IMR-90 (cell line): Measurements from ENCODE around the gene ABHD17B. TPM values are rescaled to one million over a fixed set of nuclear protein-coding genes. Genes with fewer than 3 reads are reported as not detected.

Source experiments
- ATAC-seq: fragments of 200-7000 bp; cut with Tn5 transposase; 2 replicates; pipeline ENCODE4 v1.9.1; 2020; ENCODE audit warnings: low read depth, mild to moderate bottlenecking, moderate library complexity
- Bru-seq: library from RNA; stranded (reverse); fragments of 400-500 nt; gene quantifications from one replicate; lab custom pipeline; 2021; lab: Mats Ljungman, UMichigan
- BruChase-seq, 2 experiments: library from RNA; stranded (reverse); fragments of 400-500 nt; gene quantifications; one replicate each; lab custom pipeline; 2021; lab: Mats Ljungman, UMichigan
- BruUV-seq: library from RNA; stranded (reverse); fragments of 400-500 nt; replicated peaks from 2 replicates; lab custom pipeline; 2021; lab: Mats Ljungman, UMichigan
- CTCF ChIA-PET: fragments of 300-600 bp; formaldehyde crosslinking; extraction: SDS; loops from one replicate; lab custom pipeline; 2021; ENCODE audit warnings: antibody characterized with exemption; lab: Yijun Ruan, JAX
- POLR2A ChIA-PET: fragments of 300-600 bp; sonication (Branson Sonifier 250); formaldehyde crosslinking; loops from one replicate; lab custom pipeline; 2022; ENCODE audit warnings: antibody characterized with exemption; ENCODE audit not compliant: unreplicated experiment; lab: Charles Lee
- DNase-seq: peaks from one replicate; pipeline ENCODE4 v3.0.0; 2013
- H2AFZ ChIP-seq: replicated peaks from 2 replicates; pipeline ENCODE3; 2013; ENCODE audit warnings: low read length, mild to moderate bottlenecking; ENCODE audit not compliant: poor library complexity
- H2AK5ac ChIP-seq: 2 replicates; pipeline ENCODE4 v1.6.1; 2013; ENCODE audit warnings: low read depth, low read length, inconsistent platforms
- H2AK9ac ChIP-seq: replicated peaks from 2 replicates; pipeline ENCODE3; 2013; ENCODE audit warnings: mild to moderate bottlenecking, low read depth, low read length, moderate library complexity; ENCODE audit not compliant: poor library complexity
- H2BK120ac ChIP-seq: 2 replicates; pipeline ENCODE4 v1.6.1; 2013; ENCODE audit warnings: low read depth, low read length, inconsistent platforms
- H2BK15ac ChIP-seq: 3 replicates; pipeline ENCODE4 v1.6.1; 2013; ENCODE audit warnings: low read depth, low read length, inconsistent platforms
- H2BK20ac ChIP-seq: 2 replicates; pipeline ENCODE4 v1.6.1; 2013; ENCODE audit warnings: low read depth, mild to moderate bottlenecking, inconsistent platforms, low read length, moderate library complexity
- H2BK5ac ChIP-seq: 2 replicates; pipeline ENCODE4 v1.6.1; 2013; ENCODE audit warnings: mild to moderate bottlenecking, low read depth, low read length, inconsistent platforms; ENCODE audit not compliant: poor library complexity, severe bottlenecking
- H3K14ac ChIP-seq: replicated peaks from 2 replicates; pipeline ENCODE4 v1.6.1; 2013; ENCODE audit warnings: low read depth, low read length, inconsistent platforms
- H3K18ac ChIP-seq: 2 replicates; pipeline ENCODE4 v1.6.1; 2013; ENCODE audit warnings: low read depth, low read length, control low read depth
- H3K23ac ChIP-seq: 2 replicates; pipeline ENCODE4 v1.6.1; 2013; ENCODE audit warnings: low read depth, low read length, inconsistent platforms
- H3K27ac ChIP-seq: 2 replicates; pipeline ENCODE4 v1.5.1; 2013; ENCODE audit warnings: mild to moderate bottlenecking, control low read depth, low read length; ENCODE audit not compliant: insufficient read depth
- H3K27me3 ChIP-seq: 2 replicates; pipeline ENCODE4 v1.6.1; 2013; ENCODE audit warnings: low read length; ENCODE audit not compliant: control insufficient read depth, insufficient read depth
- H3K36me3 ChIP-seq: 2 replicates; pipeline ENCODE4 v1.6.1; 2013; ENCODE audit warnings: low read length, mixed read lengths; ENCODE audit not compliant: control insufficient read depth, insufficient read depth
- H3K4ac ChIP-seq: 2 replicates; pipeline ENCODE4 v1.6.1; 2013; ENCODE audit warnings: low read depth, low read length, inconsistent platforms
- H3K4me1 ChIP-seq: 2 replicates; pipeline ENCODE4 v1.6.1; 2013; ENCODE audit warnings: low read length, mixed read lengths; ENCODE audit not compliant: control insufficient read depth, insufficient read depth
- H3K4me2 ChIP-seq: 2 replicates; pipeline ENCODE4 v1.6.1; 2013; ENCODE audit warnings: low read depth, mild to moderate bottlenecking, control low read depth, low read length, moderate library complexity
- H3K4me3 ChIP-seq: 2 replicates; pipeline ENCODE4 v1.5.1; 2013; ENCODE audit warnings: low read depth, mild to moderate bottlenecking, control low read depth, low read length, moderate library complexity; ENCODE audit not compliant: insufficient read depth
- H3K56ac ChIP-seq: 2 replicates; pipeline ENCODE4 v1.6.1; 2013; ENCODE audit warnings: low read length, inconsistent platforms; ENCODE audit not compliant: insufficient read depth; ENCODE audit errors: extremely low read depth
- H3K79me1 ChIP-seq, 2 experiments: 2 replicates each; pipeline ENCODE4 v1.6.1; 2013; ENCODE audit warnings: low read length in 2 of 2, inconsistent platforms in 1 of 2, low read depth in 1 of 2
- H3K9ac ChIP-seq: 2 replicates; pipeline ENCODE4 v1.6.1; 2013; ENCODE audit warnings: low read depth, low read length, control low read depth
- H3K9me1 ChIP-seq: 2 replicates; pipeline ENCODE4 v1.6.1; 2013; ENCODE audit warnings: low read length, inconsistent platforms; ENCODE audit not compliant: insufficient read depth
- H3K9me3 ChIP-seq: 2 replicates; pipeline ENCODE4 v1.6.1; 2013; ENCODE audit warnings: low read length; ENCODE audit not compliant: control insufficient read depth, insufficient read depth
- H4K20me1 ChIP-seq: 2 replicates; pipeline ENCODE4 v1.6.1; 2013; ENCODE audit warnings: low read length, inconsistent platforms; ENCODE audit not compliant: insufficient read depth
- H4K5ac ChIP-seq: 2 replicates; pipeline ENCODE4 v1.6.1; 2013; ENCODE audit warnings: mild to moderate bottlenecking, low read depth, low read length, control low read depth
- H4K8ac ChIP-seq, 2 experiments: 2 replicates each; pipeline ENCODE4 v1.6.1; 2013; ENCODE audit warnings: low read depth in 2 of 2, low read length in 2 of 2, control low read depth in 1 of 2, inconsistent platforms in 1 of 2
- H4K91ac ChIP-seq: 2 replicates; pipeline ENCODE4 v1.6.1; 2013; ENCODE audit warnings: low read depth, low read length, inconsistent platforms; ENCODE audit not compliant: insufficient read depth
- CEBPB ChIP-seq: IDR thresholded peaks from 2 replicates; pipeline ENCODE4 v1.6.1; 2012; ENCODE audit warnings: low read depth, low read length, improper control_type of control experiment
- FOS ChIP-seq: fragments of 150-350 bp; IDR thresholded peaks from 2 replicates; pipeline ENCODE4 v1.6.1; 2016; ENCODE audit warnings: low read depth, low read length
- MAZ ChIP-seq: IDR thresholded peaks from 2 replicates; pipeline ENCODE4 v1.6.1; 2012; ENCODE audit warnings: low read depth, mild to moderate bottlenecking, low read length, improper control_type of control experiment, moderate library complexity, borderline replicate concordance
- MXI1 ChIP-seq: IDR thresholded peaks from 2 replicates; pipeline ENCODE4 v1.6.1; 2012; ENCODE audit warnings: low read depth, mild to moderate bottlenecking, low read length, moderate library complexity, borderline replicate concordance
- POLR2A ChIP-seq: IDR thresholded peaks from 2 replicates; pipeline ENCODE4 v1.6.1; 2012; ENCODE audit warnings: mild to moderate bottlenecking, low read depth, low read length
- RAD21 ChIP-seq: IDR thresholded peaks from 2 replicates; pipeline ENCODE4 v1.6.1; 2012; ENCODE audit warnings: low read length, improper control_type of control experiment
- SMC3 ChIP-seq: fragments of 150-350 bp; IDR thresholded peaks from 2 replicates; pipeline ENCODE4 v1.6.1; 2016; ENCODE audit warnings: low read depth, mild to moderate bottlenecking, antibody characterized with exemption, low read length, moderate library complexity
- WGBS, 2 experiments: methylation state at CpG; one replicate each; pipeline versions ENCODE4 v1.1.5 to v1.1.7; 2013; ENCODE audit warnings: missing lambda C conversion rate in 2 of 2; ENCODE audit not compliant: insufficient read length in 1 of 2; ENCODE audit errors: extremely low coverage in 2 of 2; 5-methylcytosine and 5-hydroxymethylcytosine counted together
- dilution Hi-C: fragments of 300-500 bp; cut with HindIII; formaldehyde crosslinking; loops from one replicate; pipeline ENCODE4 v1.14.3; 2018; ENCODE audit warnings: low sequenced_read_pairs; ENCODE audit not compliant: unreplicated experiment
- in situ Hi-C: fragments of 300-500 bp; cut with MboI; formaldehyde crosslinking; loops from 3 replicates; pipeline ENCODE4 v1.14.3; 2019; ENCODE audit warnings: low sequenced_read_pairs, inconsistent platforms, mixed read lengths
- intact Hi-C: fragments of 100-400 bp; cut with micrococcal nuclease; formaldehyde crosslinking; loops from 2 replicates; pipeline ENCODE4 v1.10.0; 2022
- long read RNA-seq: library from polyadenylated mRNA; unstranded; transcript quantifications from one replicate; pipeline ENCODE4 v2.0.0, GENCODE V29; 2021; ENCODE audit not compliant: unreplicated experiment
- polyA plus RNA-seq, 3 experiments: library from polyadenylated mRNA; depleted of rRNA; stranded (reverse); fragments of >200 nt; gene quantifications; 2 replicates each; pipeline ENCODE4 v1.2.3, GENCODE V29; 2012; ENCODE audit warnings: low replicate concordance in 1 of 3
- total RNA-seq: library from RNA; depleted of rRNA; stranded (reverse); fragments of >200 nt; gene quantifications from 2 replicates; pipeline ENCODE4 v1.2.3, GENCODE V29; 2012; rRNA removed
- TF ChIP-seq, protein P1 (sequence below): fragments of 150-350 bp; IDR thresholded peaks from 2 replicates; pipeline ENCODE4 v1.6.1; 2017; ENCODE audit warnings: mild to moderate bottlenecking, antibody characterized with exemption, low read length, low read depth

Gene ABHD17B
- 16.8 and 24.2 TPM in 2 replicates for total RNA-seq
- 5.3 and 7.5 TPM in 2 replicates for polyA plus RNA-seq (2012; rRNA removed)
- 2.4 and 3.0 TPM in 2 replicates for polyA plus RNA-seq (2012; cell fraction: cytosol; rRNA removed)
- polyA plus RNA-seq (2012; cell fraction: nucleus; rRNA removed; ENCODE audit: low replicate concordance) = 1.6 and 5.7 TPM in 2 replicates
- Bru-seq, nascent RNA = percentile 82 among the genes with signal in this experiment
- percentile 80 among the genes with signal in this experiment for BruChase-seq, experiment 1, labeled RNA remaining after a 6-hour chase
- percentile 82 among the genes with signal in this experiment for BruChase-seq, experiment 2, labeled RNA remaining after a 2-hour chase
- long read RNA-seq, transcript ABHD17B-201 (4 exons, 2,614 nt) = major isoform, 28 of 31 reads
- long read RNA-seq, partial matches to known transcripts = 0 of 31 reads
- long read RNA-seq, other reads (novel, unspliced or antisense) = 3 of 31 reads

- peaks cover 2% of the 10 kb centered on the region; the same call in 1 of the 2 replicates for H3K4me1 ChIP-seq
- POLR2A ChIA-PET = interaction anchor here (0.6 kb wide), 1 partner anchor 286 kb away, joined by 8 read pairs; no protein-coding TSS in a partner anchor
- H3K4ac ChIP-seq = peak within 1 kb of the TSS; percentile 90
- peak within 1 kb of the TSS; percentile 21; the same call in 1 of the 2 replicates for H2AK5ac ChIP-seq
- peak within 1 kb of the TSS; percentile 88 for H3K27ac ChIP-seq
- BruUV-seq = no TSS peak
- in situ Hi-C loops (no loop called here), intact Hi-C loops (loop anchor here (1.0 to 5.0 kb wide), 3 partner anchors 36 to 229 kb away; no protein-coding TSS in a partner anchor), dilution Hi-C loops (no loop called here)
- H3K14ac ChIP-seq = peak within 1 kb of the TSS; percentile 92
- peak within 1 kb of the TSS; percentile 95 for H2AFZ ChIP-seq
- H2BK20ac ChIP-seq = 0 out of 2 replicates have a peak within 1 kb of the TSS, but pooled peaks have one; percentile 15
- CTCF ChIA-PET = interaction anchor here (2.0 kb wide), 1 partner anchor 113 kb away, joined by 8 read pairs; no protein-coding TSS in a partner anchor
- DNase-seq = peak; percentile 99
- H4K5ac ChIP-seq = peak within 1 kb of the TSS; percentile 77
- 0% methylated on average over 15 of the region's 45 CpGs; no CpG with 5 or more reads in 1 of the 2 experiments for WGBS, 2 experiments
- no peaks in the 10 kb centered on the region for H3K27me3 ChIP-seq
- H3K4me3 ChIP-seq = peak within 1 kb of the TSS; percentile 78
- H3K18ac ChIP-seq = peak within 1 kb of the TSS; percentile 59
- H3K9me1 ChIP-seq = no peaks in the 10 kb centered on the region
- no peaks in the 10 kb centered on the region for H3K9me3 ChIP-seq
- H3K36me3 ChIP-seq = no peaks in the 10 kb centered on the region
- peak within 1 kb of the TSS; percentile 90 for H3K9ac ChIP-seq
- H2BK15ac ChIP-seq = no peak within 1 kb of the TSS
- H2BK120ac ChIP-seq = peak within 1 kb of the TSS; percentile 49
- peak within 1 kb of the TSS; percentile 84 for H2AK9ac ChIP-seq
- H3K79me1 ChIP-seq = peaks cover 8 to 46% of the 10 kb centered on the region in 2 experiments; a peak in 2 of 4 replicates
- H4K91ac ChIP-seq = peak within 1 kb of the TSS; percentile 75
- peak within 1 kb of the TSS; percentile 67 to 95 for H4K8ac ChIP-seq
- H4K20me1 ChIP-seq = peaks cover 23% of the 10 kb centered on the region
- H3K56ac ChIP-seq = peak within 1 kb of the TSS; percentile 77
- H3K23ac ChIP-seq = peak within 1 kb of the TSS; percentile 99
- peak; percentile 95 for ATAC-seq
- peak within 1 kb of the TSS; percentile 91 for H3K4me2 ChIP-seq
- TF ChIP-seq SMC3 (no peak), FOS (peak; percentile 42; the same call in 1 of the 2 replicates), MXI1 (peak; percentile 67; the same call in 1 of the 2 replicates), CEBPB (0 out of 2 replicates have a peak, but pooled peaks have one; percentile 30), POLR2A (peak; percentile 97), MAZ (peak; percentile 79; the same call in 1 of the 2 replicates), RAD21 (no peak)
- TF ChIP-seq, protein P1, sequence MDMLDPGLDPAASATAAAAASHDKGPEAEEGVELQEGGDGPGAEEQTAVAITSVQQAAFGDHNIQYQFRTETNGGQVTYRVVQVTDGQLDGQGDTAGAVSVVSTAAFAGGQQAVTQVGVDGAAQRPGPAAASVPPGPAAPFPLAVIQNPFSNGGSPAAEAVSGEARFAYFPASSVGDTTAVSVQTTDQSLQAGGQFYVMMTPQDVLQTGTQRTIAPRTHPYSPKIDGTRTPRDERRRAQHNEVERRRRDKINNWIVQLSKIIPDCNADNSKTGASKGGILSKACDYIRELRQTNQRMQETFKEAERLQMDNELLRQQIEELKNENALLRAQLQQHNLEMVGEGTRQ = peak; percentile 96
- H2BK5ac ChIP-seq = peak within 1 kb of the TSS; percentile 79
These were observed at the start of gene ABHD17B, which contains the start of gene C9orf85 for GRCh38 chr9:71911061-71911907. TSS of gene ABHD17B (minus strand) at chr9:71911193. CDS start at chr9:71875080, 36,113 bp downstream. TSS of gene C9orf85 (plus strand) at chr9:71911639. CDS start at chr9:71911735, 96 bp downstream.
